SK-N-SH (cell line): ENCODE measurements around the gene SH3BP1. TPM values are rescaled to one million over a fixed set of nuclear protein-coding genes. Genes with fewer than 3 reads are reported as not detected.

Experiments
- CTCF ChIA-PET: fragments of 300-600, 350-600 bp; formaldehyde crosslinking; extraction: SDS; loops from one replicate; lab custom pipeline; 2021; lab: Yijun Ruan, JAX
- POLR2A ChIA-PET: fragments of 350-600 bp; sonication (Branson Sonifier 250); formaldehyde crosslinking; extraction: SDS; loops from one replicate; lab custom pipeline; 2020; ENCODE audit warnings: antibody characterized with exemption, inconsistent platforms; lab: Yijun Ruan, JAX
- DNase-seq: peaks from one replicate; pipeline ENCODE4 v3.0.0; 2012
- H2AFZ ChIP-seq: fragments of 200-600 bp; sonication (generic); 2 replicates; pipeline ENCODE4 v1.8.1; 2016; ENCODE audit warnings: antibody characterized with exemption, mild to moderate bottlenecking, low read depth
- H3F3A ChIP-seq: fragments of 200-600 bp; sonication (generic); replicated peaks from 2 replicates; pipeline ENCODE3; 2016; ENCODE audit warnings: antibody characterized with exemption, mild to moderate bottlenecking; ENCODE audit not compliant: insufficient read depth
- H3K27ac ChIP-seq, 2 experiments: fragments of 200-500 bp in 1 of 2; fragments of 200-600 bp in 1 of 2; sonication (Bioruptor generic) in 1 of 2; sonication (generic), shearing (Covaris generic) in 1 of 2; 2 replicates each; pipeline versions ENCODE4 v1.5.1 to v1.6.1; 2014 to 2016; ENCODE audit warnings: low read depth in 2 of 2, inconsistent platforms in 1 of 2, low read length in 1 of 2, mild to moderate bottlenecking in 1 of 2, mixed read lengths in 1 of 2
- H3K27me3 ChIP-seq: fragments of 200-600 bp; sonication (generic), shearing (Covaris generic); 2 replicates; pipeline ENCODE4 v1.6.1; 2016; ENCODE audit warnings: mixed run types; ENCODE audit not compliant: insufficient read depth
- H3K36me3 ChIP-seq, 2 experiments: fragments of 200-500 bp in 1 of 2; fragments of 200-600 bp in 1 of 2; sonication (Bioruptor generic) in 1 of 2; sonication (generic) in 1 of 2; replicated peaks in 1 of 2; 2 replicates each; pipeline versions ENCODE3 to v1.5.1; 2014 to 2016; ENCODE audit warnings: low read length in 1 of 2, mild to moderate bottlenecking in 1 of 2; ENCODE audit not compliant: insufficient read depth in 2 of 2, control insufficient read depth in 1 of 2
- H3K4me1 ChIP-seq, 2 experiments: fragments of 200-500 bp in 1 of 2; fragments of 200-600 bp in 1 of 2; sonication (Bioruptor generic) in 1 of 2; sonication (generic), shearing (Covaris generic) in 1 of 2; 2 replicates each; pipeline versions ENCODE4 v1.5.1 to v1.6.1; 2014 to 2016; ENCODE audit warnings: low read depth in 1 of 2, low read length in 1 of 2, mixed run types in 1 of 2; ENCODE audit not compliant: insufficient read depth in 2 of 2, control insufficient read depth in 1 of 2
- H3K4me2 ChIP-seq: fragments of 200-600 bp; sonication (generic), shearing (Covaris generic); 2 replicates; pipeline ENCODE4 v1.6.1; 2017; ENCODE audit warnings: mixed run types
- H3K4me3 ChIP-seq, 2 experiments: fragments of 200-500 bp in 1 of 2; fragments of 200-600 bp in 1 of 2; sonication (Bioruptor generic) in 1 of 2; sonication (generic), shearing (Covaris generic) in 1 of 2; 2 replicates each; pipeline versions ENCODE4 v1.5.1 to v1.8.1; 2014 to 2016; ENCODE audit warnings: low read depth in 2 of 2, inconsistent platforms in 1 of 2, low read length in 1 of 2, mild to moderate bottlenecking in 1 of 2, mixed read lengths in 1 of 2, moderate library complexity in 1 of 2
- H3K79me2 ChIP-seq: fragments of 200-600 bp; sonication (generic); 2 replicates; pipeline ENCODE4 v1.8.1; 2017; ENCODE audit warnings: mild to moderate bottlenecking; ENCODE audit not compliant: insufficient read depth
- H3K9ac ChIP-seq: fragments of 200-600 bp; sonication (generic); 2 replicates; pipeline ENCODE4 v1.6.1; 2017; ENCODE audit warnings: mixed run types
- H3K9me2 ChIP-seq: fragments of 200-600 bp; sonication (generic); 2 replicates; pipeline ENCODE4 v1.6.1; 2017; ENCODE audit warnings: mixed run types
- H3K9me3 ChIP-seq: fragments of 200-600 bp; sonication (generic); 2 replicates; pipeline ENCODE4 v1.6.1; 2017; ENCODE audit warnings: mixed run types, mild to moderate bottlenecking, moderate library complexity
- H4K20me1 ChIP-seq: fragments of 200-600 bp; sonication (generic); 2 replicates; pipeline ENCODE4 v1.6.1; 2017; ENCODE audit warnings: mild to moderate bottlenecking, mixed run types; ENCODE audit not compliant: insufficient read depth
- EP300 ChIP-seq, 2 experiments: IDR thresholded peaks; 2 replicates each; pipeline versions ENCODE4 v1.4.0 to v1.6.1; 2012; ENCODE audit warnings: borderline replicate concordance in 1 of 2, low read depth in 1 of 2, low read length in 1 of 2
- EZH2phosphoT487 ChIP-seq: fragments of 200-600 bp; sonication (generic); IDR thresholded peaks from 2 replicates; pipeline ENCODE4 v1.6.1; 2017; ENCODE audit warnings: low read depth, mixed run types, mild to moderate bottlenecking, antibody characterized with exemption, moderate library complexity, borderline replicate concordance
- FOXJ3 ChIP-seq: sonication (generic); formaldehyde crosslinking; IDR thresholded peaks from 2 replicates; pipeline ENCODE4 v1.5.1; 2020; ENCODE audit warnings: mild to moderate bottlenecking, missing genetic modification reagents
- FOXM1 ChIP-seq: IDR thresholded peaks from 2 replicates; pipeline ENCODE4 v1.4.0; 2012; ENCODE audit warnings: low read depth, mild to moderate bottlenecking
- JUND ChIP-seq: IDR thresholded peaks from 2 replicates; pipeline ENCODE4 v1.4.0; 2012
- NFIC ChIP-seq: IDR thresholded peaks from 2 replicates; pipeline ENCODE4 v1.4.0; 2012; ENCODE audit warnings: borderline replicate concordance
- SMC3 ChIP-seq: IDR thresholded peaks from 2 replicates; pipeline ENCODE4 v1.6.1; 2012; ENCODE audit warnings: low read depth, low read length, improper control_type of control experiment
- TCF12 ChIP-seq: IDR thresholded peaks from 2 replicates; pipeline ENCODE4 v1.4.0; 2012
- WGBS: methylation state at CpG from one replicate; pipeline ENCODE4 v1.1.6; 2017; ENCODE audit warnings: low lambda C conversion rate; 5-methylcytosine and 5-hydroxymethylcytosine counted together
- polyA plus RNA-seq, 3 experiments: library from polyadenylated mRNA; depleted of rRNA; stranded (reverse); fragments of >200 nt; gene quantifications; 2 replicates each; pipeline ENCODE4 v1.2.3, GENCODE V29; 2012
- TF ChIP-seq, protein P1 (sequence below): fragments of 150-350 bp; IDR thresholded peaks from 2 replicates; pipeline ENCODE4 v1.6.1; 2016; ENCODE audit warnings: mild to moderate bottlenecking, low read depth, low read length
- TF ChIP-seq, protein P2 (sequence below): fragments of 150-350 bp; IDR thresholded peaks from 2 replicates; pipeline ENCODE4 v1.6.1; 2017; ENCODE audit warnings: antibody characterized with exemption, low read length, low read depth, borderline replicate concordance
- TF ChIP-seq, protein P3 (sequence below): IDR thresholded peaks from 2 replicates; pipeline ENCODE4 v1.4.0; 2012; ENCODE audit warnings: low read depth, borderline replicate concordance
- TF ChIP-seq, protein P4 (sequence below): fragments of 200-600 bp; sonication (generic); IDR thresholded peaks from 2 replicates; pipeline ENCODE4 v1.6.1; 2017; ENCODE audit warnings: antibody characterized with exemption, mild to moderate bottlenecking, moderate library complexity

The SH3BP1 gene
- polyA plus RNA-seq, 1 of the 3 experiments (the other 2 are of a cell fraction), result 8.9 TPM

DNA sequence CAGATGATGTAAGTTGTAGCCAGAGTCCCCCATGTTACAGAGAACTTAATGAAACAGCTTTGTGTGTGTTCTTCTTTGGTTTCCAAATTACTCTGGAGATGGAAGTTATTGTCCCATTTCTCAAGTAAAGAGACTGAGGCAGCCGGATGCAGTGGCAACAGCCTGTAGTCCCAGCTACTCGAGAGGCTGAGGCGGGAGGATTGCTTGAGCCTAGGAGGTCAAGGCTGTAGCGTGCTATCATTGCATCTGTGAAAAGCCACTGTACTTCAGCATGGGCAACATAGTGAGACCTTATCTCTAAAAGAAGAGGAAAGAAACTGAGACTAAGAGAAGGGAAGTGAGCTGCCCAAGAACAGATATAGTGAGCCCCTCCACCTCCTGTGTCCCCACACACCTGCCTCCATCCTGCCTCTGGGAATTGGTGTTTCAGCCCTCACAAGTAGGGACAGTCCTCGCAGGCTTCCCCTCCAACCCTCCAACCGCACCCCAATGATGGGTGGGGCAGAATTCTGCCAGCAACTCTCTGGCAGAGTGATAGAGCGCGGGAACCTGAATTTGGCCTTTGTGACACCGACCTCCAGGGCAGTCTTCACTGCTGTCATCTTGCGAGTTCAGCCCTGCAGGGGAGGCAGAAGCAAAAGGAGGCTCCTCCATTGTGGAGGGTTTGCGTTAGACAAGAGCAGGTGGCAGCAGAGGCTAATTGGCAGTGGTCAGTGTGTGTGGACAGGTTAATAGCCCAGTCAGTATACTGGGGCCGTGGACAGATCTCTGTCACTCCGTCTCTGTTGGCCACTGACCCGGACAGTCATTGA lies 20.6 kb downstream of the SH3BP1 start:
- DNase-seq, result no peak
- H2AFZ ChIP-seq, result no peak overlapping the region
- peaks cover 22% of the 10 kb centered on the region; the same call in 1 of the 2 replicates for H4K20me1 ChIP-seq
- peaks cover 19 to 37% of the 10 kb centered on the region in 2 experiments; a peak in 3 of 4 replicates for H3K4me1 ChIP-seq
- no peak for TF ChIP-seq NFIC
- TF ChIP-seq, protein P1, sequence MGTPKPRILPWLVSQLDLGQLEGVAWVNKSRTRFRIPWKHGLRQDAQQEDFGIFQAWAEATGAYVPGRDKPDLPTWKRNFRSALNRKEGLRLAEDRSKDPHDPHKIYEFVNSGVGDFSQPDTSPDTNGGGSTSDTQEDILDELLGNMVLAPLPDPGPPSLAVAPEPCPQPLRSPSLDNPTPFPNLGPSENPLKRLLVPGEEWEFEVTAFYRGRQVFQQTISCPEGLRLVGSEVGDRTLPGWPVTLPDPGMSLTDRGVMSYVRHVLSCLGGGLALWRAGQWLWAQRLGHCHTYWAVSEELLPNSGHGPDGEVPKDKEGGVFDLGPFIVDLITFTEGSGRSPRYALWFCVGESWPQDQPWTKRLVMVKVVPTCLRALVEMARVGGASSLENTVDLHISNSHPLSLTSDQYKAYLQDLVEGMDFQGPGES, result no peak
- no peak for TF ChIP-seq FOXJ3 (CRISPR knock-in tag)
- TF ChIP-seq, protein P2, sequence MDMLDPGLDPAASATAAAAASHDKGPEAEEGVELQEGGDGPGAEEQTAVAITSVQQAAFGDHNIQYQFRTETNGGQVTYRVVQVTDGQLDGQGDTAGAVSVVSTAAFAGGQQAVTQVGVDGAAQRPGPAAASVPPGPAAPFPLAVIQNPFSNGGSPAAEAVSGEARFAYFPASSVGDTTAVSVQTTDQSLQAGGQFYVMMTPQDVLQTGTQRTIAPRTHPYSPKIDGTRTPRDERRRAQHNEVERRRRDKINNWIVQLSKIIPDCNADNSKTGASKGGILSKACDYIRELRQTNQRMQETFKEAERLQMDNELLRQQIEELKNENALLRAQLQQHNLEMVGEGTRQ, result no peak
- no peak for TF ChIP-seq TCF12
- TF ChIP-seq EZH2phosphoT487, result no peak
- TF ChIP-seq, protein P3, sequence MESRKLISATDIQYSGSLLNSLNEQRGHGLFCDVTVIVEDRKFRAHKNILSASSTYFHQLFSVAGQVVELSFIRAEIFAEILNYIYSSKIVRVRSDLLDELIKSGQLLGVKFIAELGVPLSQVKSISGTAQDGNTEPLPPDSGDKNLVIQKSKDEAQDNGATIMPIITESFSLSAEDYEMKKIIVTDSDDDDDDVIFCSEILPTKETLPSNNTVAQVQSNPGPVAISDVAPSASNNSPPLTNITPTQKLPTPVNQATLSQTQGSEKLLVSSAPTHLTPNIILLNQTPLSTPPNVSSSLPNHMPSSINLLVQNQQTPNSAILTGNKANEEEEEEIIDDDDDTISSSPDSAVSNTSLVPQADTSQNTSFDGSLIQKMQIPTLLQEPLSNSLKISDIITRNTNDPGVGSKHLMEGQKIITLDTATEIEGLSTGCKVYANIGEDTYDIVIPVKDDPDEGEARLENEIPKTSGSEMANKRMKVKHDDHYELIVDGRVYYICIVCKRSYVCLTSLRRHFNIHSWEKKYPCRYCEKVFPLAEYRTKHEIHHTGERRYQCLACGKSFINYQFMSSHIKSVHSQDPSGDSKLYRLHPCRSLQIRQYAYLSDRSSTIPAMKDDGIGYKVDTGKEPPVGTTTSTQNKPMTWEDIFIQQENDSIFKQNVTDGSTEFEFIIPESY, result no peak
- no peak for TF ChIP-seq JUND
- no peak for TF ChIP-seq EP300 (IDR thresholded peaks at IDR 0.05; ENCODE audit: borderline replicate concordance in 1 of 2, low read depth in 1 of 2, low read length in 1 of 2)
- TF ChIP-seq, protein P4, sequence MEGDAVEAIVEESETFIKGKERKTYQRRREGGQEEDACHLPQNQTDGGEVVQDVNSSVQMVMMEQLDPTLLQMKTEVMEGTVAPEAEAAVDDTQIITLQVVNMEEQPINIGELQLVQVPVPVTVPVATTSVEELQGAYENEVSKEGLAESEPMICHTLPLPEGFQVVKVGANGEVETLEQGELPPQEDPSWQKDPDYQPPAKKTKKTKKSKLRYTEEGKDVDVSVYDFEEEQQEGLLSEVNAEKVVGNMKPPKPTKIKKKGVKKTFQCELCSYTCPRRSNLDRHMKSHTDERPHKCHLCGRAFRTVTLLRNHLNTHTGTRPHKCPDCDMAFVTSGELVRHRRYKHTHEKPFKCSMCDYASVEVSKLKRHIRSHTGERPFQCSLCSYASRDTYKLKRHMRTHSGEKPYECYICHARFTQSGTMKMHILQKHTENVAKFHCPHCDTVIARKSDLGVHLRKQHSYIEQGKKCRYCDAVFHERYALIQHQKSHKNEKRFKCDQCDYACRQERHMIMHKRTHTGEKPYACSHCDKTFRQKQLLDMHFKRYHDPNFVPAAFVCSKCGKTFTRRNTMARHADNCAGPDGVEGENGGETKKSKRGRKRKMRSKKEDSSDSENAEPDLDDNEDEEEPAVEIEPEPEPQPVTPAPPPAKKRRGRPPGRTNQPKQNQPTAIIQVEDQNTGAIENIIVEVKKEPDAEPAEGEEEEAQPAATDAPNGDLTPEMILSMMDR, result no peak
- no peak for TF ChIP-seq FOXM1
- no peak for TF ChIP-seq SMC3
- no peaks in the 10 kb centered on the region for H3K9me2 ChIP-seq
- H3K9me3 ChIP-seq, result no peaks in the 10 kb centered on the region
- ChIA-PET CTCF (interaction anchor here (0.7 to 44.3 kb wide), 8 partner anchors 10 to 90 kb away, joined by 3 to 898 read pairs (median 8); partner anchors contain the start of genes LGALS1, NOL12 and SH3BP1), POLR2A (interaction anchor here (1.3 to 2.7 kb wide), 2 partner anchors 22 to 26 kb away, joined by 3 to 14 read pairs; partner anchors contain the start of gene NOL12)
- peak overlapping the region in 1 of 2 experiments; percentile 23; a peak in 2 of 4 replicates for H3K27ac ChIP-seq
- peaks cover 20% of the 10 kb centered on the region for H3F3A ChIP-seq
- H3K27me3 ChIP-seq, result no peaks in the 10 kb centered on the region
- peak overlapping the region; percentile 93 for H3K4me2 ChIP-seq
- 79% methylated on average over 13 of the region's 14 CpGs for WGBS
- peak overlapping the region; percentile 67 for H3K9ac ChIP-seq
- H3K79me2 ChIP-seq, result peaks cover 57% of the 10 kb centered on the region
- no peaks in the 10 kb centered on the region for H3K36me3 ChIP-seq
- H3K4me3 ChIP-seq, result peak overlapping the region; percentile 67 to 70
